Right lobe of liver (tissue), 4 donors: ENCODE measurements around the gene SNF8.

Experiments used
- POLR2A ChIP-seq: fragments of 450-650 bp; IDR thresholded peaks from one replicate; pipeline ENCODE4 v1.6.1; 2017; ENCODE audit warnings: antibody characterized with exemption, mild to moderate bottlenecking
- TF ChIP-seq, protein P1 (sequence below), 4 donors: fragments of 200-600 bp in 3 of 4; fragments of 450-650 bp in 1 of 4; IDR thresholded peaks; one replicate each; pipeline versions ENCODE4 v1.5.1 to v1.8.0; 2016 to 2022; ENCODE audit warnings: antibody characterized with exemption in 4 of 4, mild to moderate bottlenecking in 2 of 4
- donor health status: DM: no; HTN: no; CAD: no.
- donor health status: DM: no; HTN: no; CAD: no.
- donor health status: DM: no; HTN: yes; CAD: no.

DNA sequence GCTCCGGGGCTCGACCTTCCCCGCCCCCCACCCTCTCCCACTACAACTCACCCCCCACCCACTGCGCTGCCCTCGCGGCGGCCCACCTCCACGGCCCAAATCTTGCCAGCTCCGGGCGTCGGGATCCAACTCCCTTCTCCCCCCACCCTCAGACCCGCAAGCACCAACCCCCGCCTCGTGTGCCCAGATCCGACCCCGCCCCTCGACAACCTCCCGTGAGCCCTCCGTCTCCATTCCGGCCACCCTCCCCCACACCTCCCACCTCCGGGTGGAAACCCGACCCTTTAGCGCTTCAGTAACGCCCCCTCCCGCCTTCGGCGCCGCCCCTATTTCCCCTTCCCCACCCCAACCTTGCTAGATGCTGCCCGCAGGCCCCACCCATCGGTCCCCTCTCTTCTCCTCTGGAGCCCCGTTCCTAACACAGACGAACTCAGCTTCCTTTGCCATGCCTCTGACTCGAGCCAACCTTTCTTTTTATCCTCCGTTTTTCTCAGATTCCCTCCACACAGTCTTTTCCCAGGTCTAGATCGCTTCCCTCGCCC is 35.7 kb downstream of the SNF8 start:
- TF ChIP-seq, protein P1, sequence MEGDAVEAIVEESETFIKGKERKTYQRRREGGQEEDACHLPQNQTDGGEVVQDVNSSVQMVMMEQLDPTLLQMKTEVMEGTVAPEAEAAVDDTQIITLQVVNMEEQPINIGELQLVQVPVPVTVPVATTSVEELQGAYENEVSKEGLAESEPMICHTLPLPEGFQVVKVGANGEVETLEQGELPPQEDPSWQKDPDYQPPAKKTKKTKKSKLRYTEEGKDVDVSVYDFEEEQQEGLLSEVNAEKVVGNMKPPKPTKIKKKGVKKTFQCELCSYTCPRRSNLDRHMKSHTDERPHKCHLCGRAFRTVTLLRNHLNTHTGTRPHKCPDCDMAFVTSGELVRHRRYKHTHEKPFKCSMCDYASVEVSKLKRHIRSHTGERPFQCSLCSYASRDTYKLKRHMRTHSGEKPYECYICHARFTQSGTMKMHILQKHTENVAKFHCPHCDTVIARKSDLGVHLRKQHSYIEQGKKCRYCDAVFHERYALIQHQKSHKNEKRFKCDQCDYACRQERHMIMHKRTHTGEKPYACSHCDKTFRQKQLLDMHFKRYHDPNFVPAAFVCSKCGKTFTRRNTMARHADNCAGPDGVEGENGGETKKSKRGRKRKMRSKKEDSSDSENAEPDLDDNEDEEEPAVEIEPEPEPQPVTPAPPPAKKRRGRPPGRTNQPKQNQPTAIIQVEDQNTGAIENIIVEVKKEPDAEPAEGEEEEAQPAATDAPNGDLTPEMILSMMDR (IDR thresholded peaks at IDR 0.05), result no peak
- TF ChIP-seq POLR2A, result no peak
